A172 (cell line): ENCODE measurements around the gene ROR1. TPM values are rescaled to one million over a fixed set of nuclear protein-coding genes. Genes with fewer than 3 reads are reported as not detected.
"Not testable (repeated sequence)": the region's sequence is repeated elsewhere in the genome, so short reads cannot be mapped to it uniquely, and the experiment has no call there.

ENCODE experiments used
- DNase-seq: peaks from one replicate; pipeline ENCODE4 v3.0.0-alpha.2; 2015; ENCODE audit warnings: low spot score
- total RNA-seq: library from RNA; depleted of rRNA; stranded (reverse); fragments of >200 nt; shearing (Covaris generic); gene quantifications from 2 replicates; pipeline ENCODE4 v1.2.3, GENCODE V29; 2014; rRNA removed

Gene ROR1
- total RNA-seq, 1 experiment from 2014 or later: 7.0 TPM

GRCh38 chr1:64220241-64220640 lies 446.4 kb downstream of the ROR1 start:
- DNase-seq: no peak

- DNase-seq: peak; percentile 92
Observed at GRCh38 chr1:64223329-64224151, 449.7 kb downstream of the ROR1 start.

- DNase-seq: not testable (repeated sequence)
Observed at GRCh38 chr1:64224236-64224635, 450.4 kb downstream of the ROR1 start.

GRCh38 chr1:64228167-64228957 lies 454.5 kb downstream of the ROR1 start:
- peak; percentile 51 for DNase-seq

GRCh38 chr1:64229307-64229706 lies 455.5 kb downstream of the ROR1 start:
- DNase-seq: no peak

Other genes with a start within 250 kb of the ROR1 start
- 46.5 and 50.5 TPM in 2 replicates for gene PGM1, start 180.6 kb upstream of the ROR1 start, total RNA-seq